ENCODE measurements around the gene EIF2D.

EIF2D gene

GRCh38 chr1:206551296-206551985 lies 60.8 kb downstream of the EIF2D start:
- DNase-seq (ENCODE audit: extremely low read depth in 1 of 2, low read depth in 1 of 2): no peak

- no peak for DNase-seq (ENCODE audit: extremely low read depth in 1 of 2, low read depth in 1 of 2)
Observed at GRCh38 chr1:206550446-206550845, 61.8 kb downstream of the EIF2D start.

GRCh38 chr1:206547104-206547503 lies 65.2 kb downstream of the EIF2D start:
- DNase-seq (ENCODE audit: extremely low read depth in 1 of 2, low read depth in 1 of 2): no peak

- no peak for DNase-seq (ENCODE audit: extremely low read depth in 1 of 2, low read depth in 1 of 2)
Observed at GRCh38 chr1:206545351-206545750, 66.9 kb downstream of the EIF2D start.

- DNase-seq (ENCODE audit: extremely low read depth in 1 of 2, low read depth in 1 of 2): peak; percentile 69 to 77
Observed at GRCh38 chr1:206544562-206545257, 67.6 kb downstream of the EIF2D start.
